Body of pancreas (tissue), 4 donors: ENCODE data around the gene AUH. TPM values are rescaled to one million over a fixed set of nuclear protein-coding genes. Genes with fewer than 3 reads are reported as not detected.
"Not testable (repeated sequence)": the region's sequence is repeated elsewhere in the genome, so short reads cannot be mapped to it uniquely, and the experiment has no call there.

Experiments
- ATAC-seq: fragments of 150-250 bp; one replicate; pipeline ENCODE4 v1.9.1; 2016
- DNase-seq, 4 donors: peaks; one replicate each; pipeline ENCODE4 v3.0.0-alpha.2; 2019
- H3K27ac ChIP-seq, 4 donors: fragments of 200-600 bp; sonication (generic); 1 replicate in 3 of 4; 2 replicates in 1 of 4; pipeline versions ENCODE4 v1.5.1 to v1.6.1; 2016 to 2019; ENCODE audit warnings: mild to moderate bottlenecking in 1 of 4, mixed read lengths in 1 of 4, moderate library complexity in 1 of 4
- H3K27me3 ChIP-seq, 2 donors: fragments of 200-600 bp; sonication (generic); one replicate each; pipeline ENCODE4 v1.6.0; 2016; ENCODE audit warnings: mild to moderate bottlenecking in 1 of 2
- H3K36me3 ChIP-seq, 2 donors: fragments of 200-600 bp; sonication (generic); replicated peaks in 1 of 2; 2 replicates each; pipeline ENCODE4 v1.5.1; 2016; ENCODE audit warnings: low read depth in 2 of 2; ENCODE audit not compliant: insufficient read depth in 1 of 2
- H3K4me1 ChIP-seq: fragments of 200-600 bp; sonication (generic); one replicate; pipeline ENCODE4 v1.6.0; 2016
- H3K4me3 ChIP-seq, 2 donors: fragments of 200-600 bp; sonication (generic); 1 replicate in 1 of 2; 2 replicates in 1 of 2; pipeline ENCODE4 v1.5.1; 2016 to 2019
- H3K9me3 ChIP-seq, 3 donors: fragments of 200-600 bp; sonication (generic); 1 replicate in 2 of 3; 2 replicates in 1 of 3; pipeline ENCODE4 v1.5.1; 2016
- CTCF ChIP-seq, 7 experiments: fragments of 450-650 bp in 4 of 7; fragments of 200-600 bp in 3 of 7; sonication (generic) in 3 of 7; IDR thresholded peaks; one replicate each; pipeline ENCODE4 v1.5.1; 2016 to 2019; ENCODE audit warnings: antibody characterized with exemption in 7 of 7
- POLR2A ChIP-seq, 3 donors: fragments of 450-650 bp; IDR thresholded peaks; one replicate each; pipeline ENCODE4 v1.6.1; 2016; ENCODE audit warnings: antibody characterized with exemption in 3 of 3, mild to moderate bottlenecking in 2 of 3
- WGBS, 2 donors: methylation state at CpG; one replicate each; pipeline ENCODE4 v1.1.5; 2017; 5-methylcytosine and 5-hydroxymethylcytosine counted together
- intact Hi-C: fragments of 100-400 bp; cut with DNase I; formaldehyde crosslinking; loops from one replicate; pipeline ENCODE4 v1.15.1; 2023
- total RNA-seq, 2 donors: library from RNA; depleted of rRNA; stranded (reverse); fragments of >200 nt; gene quantifications; one replicate each; pipeline ENCODE4 v1.1.0, GENCODE V29; 2016

Gene AUH
- total RNA-seq, 2 donors from 2014 or later, result 47.7 to 75.8 TPM

GRCh38 chr9:91202736-91203283 is 158.9 kb downstream of the AUH start:
- no peak for ATAC-seq
- Histone ChIP-seq H3K4me1 (peaks cover 38% of the 10 kb centered on the region), H3K36me3 (no peaks in the 10 kb centered on the region), H3K9me3 (no peaks in the 10 kb centered on the region), H3K27me3 (no peaks in the 10 kb centered on the region), H3K4me3 (no peak overlapping the region), H3K27ac (no peak overlapping the region)
- TF ChIP-seq POLR2A (IDR thresholded peaks at IDR 0.05) (no peak), CTCF (IDR thresholded peaks at IDR 0.05) (no peak)
- DNase-seq, result no peak
- intact Hi-C loops, result no loop called here

GRCh38 chr9:91200692-91201336 is 160.9 kb downstream of the AUH start:
- DNase-seq, result no peak
- WGBS, 2 donors, result 96 to 97% methylated on average over 2 of the region's 2 CpGs
- Histone ChIP-seq H3K4me1 (peaks cover 43% of the 10 kb centered on the region), H3K9me3 (no peaks in the 10 kb centered on the region), H3K36me3 (no peaks in the 10 kb centered on the region), H3K27ac (no peak overlapping the region), H3K4me3 (no peak overlapping the region), H3K27me3 (no peaks in the 10 kb centered on the region)
- intact Hi-C loops, result no loop called here
- no peak for ATAC-seq
- no peak for TF ChIP-seq POLR2A (IDR thresholded peaks at IDR 0.05)
- TF ChIP-seq CTCF (IDR thresholded peaks at IDR 0.05), result no peak

GRCh38 chr9:91199739-91200497 is 161.8 kb downstream of the AUH start:
- no peaks in the 10 kb centered on the region for H3K9me3 ChIP-seq
- H3K36me3 ChIP-seq, result no peaks in the 10 kb centered on the region
- H3K4me3 ChIP-seq, result no peak overlapping the region
- ATAC-seq, result no peak
- peak in 1 of 4 donors; percentile 53 for DNase-seq
- H3K4me1 ChIP-seq, result peaks cover 52% of the 10 kb centered on the region
- no peaks in the 10 kb centered on the region for H3K27me3 ChIP-seq
- H3K27ac ChIP-seq, result peak overlapping the region in 2 of 4 donors; percentile 99 to 100
- intact Hi-C loops, result no loop called here
- TF ChIP-seq CTCF (IDR thresholded peaks at IDR 0.05) (no peak), POLR2A (IDR thresholded peaks at IDR 0.05) (no peak)
- 56 to 60% methylated on average over 1 of the region's 1 CpG for WGBS, 2 donors

GRCh38 chr9:91198881-91199280 is 162.8 kb downstream of the AUH start:
- intact Hi-C loops, ATAC-seq, H3K27me3 ChIP-seq, H3K4me3 ChIP-seq, H3K9me3 ChIP-seq, H3K36me3 ChIP-seq, DNase-seq: not testable (repeated sequence)
- Histone ChIP-seq H3K4me1 (peaks cover 62% of the 10 kb centered on the region), H3K27ac (peak overlapping the region in 3 of 4 donors; percentile 99 to 100 (median 99))
- WGBS, 2 donors, result 94 to 95% methylated on average over 5 of the region's 5 CpGs

GRCh38 chr9:91198405-91198804 is 163.3 kb downstream of the AUH start:
- Histone ChIP-seq H3K4me1 (peaks cover 67% of the 10 kb centered on the region), H3K36me3 (no peaks in the 10 kb centered on the region), H3K27ac (peak overlapping the region; percentile 74 to 100 (median 99)), H3K9me3 (no peaks in the 10 kb centered on the region), H3K4me3 (no peak overlapping the region), H3K27me3 (no peaks in the 10 kb centered on the region)
- intact Hi-C loops, result no loop called here
- TF ChIP-seq CTCF (IDR thresholded peaks at IDR 0.05), result no peak
- TF ChIP-seq POLR2A (IDR thresholded peaks at IDR 0.05), result no peak
- ATAC-seq, result no peak
- DNase-seq, result no peak
